Upper lobe of left lung (tissue), 6 donors: ENCODE measurements around the gene ADGRF4. TPM values are rescaled to one million over a fixed set of nuclear protein-coding genes. Genes with fewer than 3 reads are reported as not detected.

Source experiments
- ATAC-seq, 2 donors: fragments of 200-7000 bp; cut with Tn5 transposase; one replicate each; pipeline ENCODE4 v1.9.1; 2022; ENCODE audit warnings: mild to moderate bottlenecking in 2 of 2, moderate library complexity in 2 of 2; ENCODE audit not compliant: low FRiP score in 2 of 2
- DNase-seq, 2 donors: peaks; one replicate each; pipeline ENCODE4 v3.0.0-alpha.2; 2019 to 2020
- H3K27ac ChIP-seq, 4 donors: fragments of 200-600 bp; sonication (generic); one replicate each; pipeline ENCODE4 v1.5.1; 2016 to 2019
- H3K27me3 ChIP-seq, 4 donors: fragments of 200-600 bp; sonication (generic); one replicate each; pipeline ENCODE4 v1.5.1; 2017 to 2019
- H3K36me3 ChIP-seq, 4 donors: fragments of 200-600 bp; sonication (generic); one replicate each; pipeline ENCODE4 v1.5.1; 2016 to 2019
- H3K4me1 ChIP-seq, 4 donors: fragments of 200-600 bp; sonication (generic); one replicate each; pipeline ENCODE4 v1.5.1; 2018 to 2019
- H3K4me3 ChIP-seq, 4 donors: fragments of 200-600 bp; sonication (generic); one replicate each; pipeline ENCODE4 v1.5.1; 2017 to 2019; ENCODE audit warnings: mild to moderate bottlenecking in 2 of 4, moderate library complexity in 1 of 4
- H3K9me3 ChIP-seq, 4 donors: fragments of 200-600 bp; sonication (generic); one replicate each; pipeline ENCODE4 v1.5.1; 2018 to 2019
- CTCF ChIP-seq, 6 experiments: fragments of 450-650 bp in 4 of 6; fragments of 200-600 bp in 2 of 6; sonication (generic) in 2 of 6; IDR thresholded peaks; one replicate each; pipeline ENCODE4 v1.5.1; 2016 to 2019; ENCODE audit warnings: antibody characterized with exemption in 6 of 6
- EP300 ChIP-seq, 4 donors: sonication (generic); formaldehyde crosslinking; IDR thresholded peaks; one replicate each; pipeline ENCODE4 v1.5.1; 2017; ENCODE audit warnings: antibody characterized with exemption in 4 of 4, control low read depth in 2 of 4
- POLR2A ChIP-seq, 4 donors: fragments of 450-650 bp; IDR thresholded peaks; one replicate each; pipeline ENCODE4 v1.5.1; 2016 to 2017; ENCODE audit warnings: antibody characterized with exemption in 4 of 4, mild to moderate bottlenecking in 2 of 4
- POLR2AphosphoS5 ChIP-seq, 2 donors: sonication (generic); formaldehyde crosslinking; IDR thresholded peaks; one replicate each; pipeline ENCODE4 v1.5.1; 2017; ENCODE audit warnings: antibody characterized with exemption in 2 of 2
- WGBS, 2 donors: methylation state at CpG; one replicate each; pipeline ENCODE4 v1.1.5; 2017 to 2018; 5-methylcytosine and 5-hydroxymethylcytosine counted together
- total RNA-seq, 6 donors: library from RNA; depleted of rRNA in 4 of 6; stranded (reverse); fragments of >200 nt in 4 of 6; gene quantifications; one replicate each; pipeline versions ENCODE4 v1.1.0 to v1.2.1, GENCODE V29; 2016 to 2021
- donor health status: DM: no; HTN: no; CAD: no; lungs with moderate emphysema.
- donor health status: DM: no; HTN: yes; CAD: no; lungs with severe emphysema.

Gene ADGRF4
- total RNA-seq, 6 donors from 2014 or later = 0.15 to 0.20 (median 0.18) TPM; not detected in 2

- no peaks in the 10 kb centered on the region for H3K9me3 ChIP-seq
- peaks cover 0 to 7% (median 5%) of the 10 kb centered on the region in 4 donors for H3K4me1 ChIP-seq
- TF ChIP-seq POLR2AphosphoS5 (IDR thresholded peaks at IDR 0.05) (no peak), POLR2A (IDR thresholded peaks at IDR 0.05) (no peak), CTCF (IDR thresholded peaks at IDR 0.05) (no peak), EP300 (IDR thresholded peaks at IDR 0.05) (no peak)
- H3K4me3 ChIP-seq = no peak overlapping the region
- no peaks in the 10 kb centered on the region for H3K36me3 ChIP-seq
- WGBS, 2 donors = 91% methylated on average over 4 of the region's 4 CpGs
- no peak overlapping the region for H3K27ac ChIP-seq
- no peak for ATAC-seq
- DNase-seq = no peak
- no peaks in the 10 kb centered on the region for H3K27me3 ChIP-seq
Measured at GRCh38 chr6:47654255-47654654, 44.1 kb upstream of the ADGRF4 start.

- TF ChIP-seq CTCF (IDR thresholded peaks at IDR 0.05) = no peak
- no peak for TF ChIP-seq POLR2AphosphoS5 (IDR thresholded peaks at IDR 0.05)
- no peak for TF ChIP-seq EP300 (IDR thresholded peaks at IDR 0.05)
- TF ChIP-seq POLR2A (IDR thresholded peaks at IDR 0.05) = no peak
- Histone ChIP-seq H3K4me1 (peaks cover 0 to 5% (median under 1%) of the 10 kb centered on the region in 4 donors), H3K27ac (no peak overlapping the region), H3K27me3 (no peaks in the 10 kb centered on the region), H3K36me3 (no peaks in the 10 kb centered on the region), H3K9me3 (no peaks in the 10 kb centered on the region), H3K4me3 (no peak overlapping the region)
- no peak for ATAC-seq
- DNase-seq = no peak
- 78 to 82% methylated on average over 5 to 7 of the region's 7 CpGs for WGBS, 2 donors
Measured at GRCh38 chr6:47655719-47656595, 42.4 kb upstream of the ADGRF4 start.

- DNase-seq (no peak), ATAC-seq (no peak)
- Histone ChIP-seq H3K4me3 (no peak overlapping the region), H3K4me1 (no peaks in the 10 kb centered on the region), H3K9me3 (no peaks in the 10 kb centered on the region), H3K27me3 (no peaks in the 10 kb centered on the region), H3K27ac (no peak overlapping the region), H3K36me3 (no peaks in the 10 kb centered on the region)
- 89 to 96% methylated on average over 5 of the region's 5 CpGs for WGBS, 2 donors
- no peak for TF ChIP-seq EP300 (IDR thresholded peaks at IDR 0.05)
- TF ChIP-seq CTCF (IDR thresholded peaks at IDR 0.05) = no peak
- no peak for TF ChIP-seq POLR2A (IDR thresholded peaks at IDR 0.05)
- no peak for TF ChIP-seq POLR2AphosphoS5 (IDR thresholded peaks at IDR 0.05)
Measured at GRCh38 chr6:47661960-47662359, 36.4 kb upstream of the ADGRF4 start.

- ATAC-seq (no peak), DNase-seq (no peak)
- Histone ChIP-seq H3K9me3 (no peaks in the 10 kb centered on the region), H3K4me3 (no peak overlapping the region), H3K4me1 (no peaks in the 10 kb centered on the region), H3K36me3 (no peaks in the 10 kb centered on the region), H3K27me3 (no peaks in the 10 kb centered on the region), H3K27ac (no peak overlapping the region)
- 91 to 93% methylated on average over 13 of the region's 13 CpGs for WGBS, 2 donors
- TF ChIP-seq CTCF (IDR thresholded peaks at IDR 0.05) (no peak), POLR2AphosphoS5 (IDR thresholded peaks at IDR 0.05) (no peak), POLR2A (IDR thresholded peaks at IDR 0.05) (no peak), EP300 (IDR thresholded peaks at IDR 0.05) (no peak)
Measured at GRCh38 chr6:47663462-47664216, 34.7 kb upstream of the ADGRF4 start.
